GM21367 (cell line): ENCODE data around the gene FTO.

Source experiments
- ATAC-seq: cut with Tn5 transposase; IDR thresholded peaks from one replicate; pipeline ENCODE4 v1.9.1; 2021; ENCODE audit not compliant: unreplicated experiment

Gene FTO

DNA sequence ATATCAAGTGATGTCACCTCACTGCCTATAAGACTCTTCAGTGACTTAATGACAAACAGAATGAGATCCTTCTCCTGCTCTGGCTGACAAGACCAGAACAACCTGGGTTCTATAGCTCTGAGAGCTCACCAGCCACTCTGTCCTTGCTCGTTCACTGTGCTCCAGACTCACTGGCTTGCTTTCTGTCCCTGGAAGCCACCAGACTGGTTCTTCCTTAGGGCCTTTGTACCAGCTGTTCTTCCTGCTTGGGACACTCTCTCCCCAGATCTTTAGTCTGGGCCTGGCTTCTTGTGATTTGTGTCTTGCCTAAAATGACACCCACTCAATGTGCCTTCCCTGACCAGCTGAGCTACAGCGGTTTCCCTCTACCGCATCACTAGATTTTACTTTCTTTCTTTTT, 76.1 kb downstream of the FTO start:
- no peak for ATAC-seq

DNA sequence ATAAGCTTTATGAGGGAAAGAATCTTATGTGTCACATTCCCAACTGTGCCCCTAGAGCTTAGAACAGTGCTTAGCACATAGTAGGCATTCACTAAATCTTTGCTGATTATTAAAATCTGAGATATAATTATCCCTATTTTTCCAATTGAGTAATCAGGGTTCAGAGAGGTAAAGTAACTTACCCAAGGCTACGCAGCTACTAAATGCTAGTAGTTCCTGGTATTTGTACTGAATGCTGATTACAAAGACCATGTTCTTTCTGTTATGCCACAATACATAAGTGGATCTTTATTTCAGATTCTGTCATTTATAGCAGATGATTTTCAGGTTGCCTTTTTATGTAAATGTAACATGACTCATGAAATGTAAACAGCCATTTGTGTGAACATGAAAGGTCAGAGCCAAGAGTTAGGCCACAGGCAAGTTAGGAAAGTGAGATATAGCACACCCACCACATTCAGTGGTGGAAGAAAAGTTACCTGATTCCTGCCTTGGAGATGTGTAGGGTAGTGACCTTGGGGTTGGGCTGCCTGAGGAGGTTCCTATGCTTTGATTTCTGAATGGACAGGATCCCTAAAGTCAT, 77.2 kb downstream of the FTO start:
- ATAC-seq, result no peak

DNA sequence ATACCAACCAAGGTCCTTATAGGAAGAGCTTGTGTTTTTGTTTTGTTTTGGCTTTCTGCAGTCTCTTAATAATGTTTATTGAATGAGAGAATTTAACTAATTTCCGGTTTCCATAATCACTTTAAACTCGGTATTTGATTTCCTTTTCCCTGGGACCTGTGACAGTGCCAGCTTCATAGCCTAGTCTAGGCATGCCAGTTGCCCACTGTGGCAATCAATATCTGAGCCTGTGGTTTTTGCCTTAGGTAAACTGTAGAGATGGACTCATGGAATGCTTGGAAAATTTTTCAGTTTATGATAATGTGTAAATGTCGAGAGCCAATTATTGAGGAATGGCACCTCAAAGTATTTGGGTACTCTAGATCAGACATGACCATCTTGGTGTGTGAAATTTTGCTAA, 78.2 kb downstream of the FTO start:
- ATAC-seq, result no peak

DNA sequence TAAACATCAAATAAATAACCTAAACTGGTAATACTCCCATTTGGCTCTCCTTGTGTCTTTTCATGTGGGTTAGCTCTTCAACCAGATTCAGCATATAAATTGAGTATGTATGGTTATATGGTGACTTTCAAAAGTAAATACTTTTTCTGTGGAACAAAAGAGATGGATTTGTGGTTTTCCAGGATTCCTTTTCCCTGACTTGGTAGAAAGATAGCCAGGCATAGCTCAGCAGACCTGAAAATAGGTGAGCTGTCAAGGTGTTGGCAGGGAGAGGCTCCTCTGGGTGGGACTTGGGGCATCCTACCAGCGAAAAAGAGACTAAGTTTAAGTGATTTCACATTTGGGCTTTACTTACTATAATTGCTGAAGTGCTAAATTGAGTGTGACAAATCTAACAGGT, 80.3 kb downstream of the FTO start:
- no peak for ATAC-seq

DNA sequence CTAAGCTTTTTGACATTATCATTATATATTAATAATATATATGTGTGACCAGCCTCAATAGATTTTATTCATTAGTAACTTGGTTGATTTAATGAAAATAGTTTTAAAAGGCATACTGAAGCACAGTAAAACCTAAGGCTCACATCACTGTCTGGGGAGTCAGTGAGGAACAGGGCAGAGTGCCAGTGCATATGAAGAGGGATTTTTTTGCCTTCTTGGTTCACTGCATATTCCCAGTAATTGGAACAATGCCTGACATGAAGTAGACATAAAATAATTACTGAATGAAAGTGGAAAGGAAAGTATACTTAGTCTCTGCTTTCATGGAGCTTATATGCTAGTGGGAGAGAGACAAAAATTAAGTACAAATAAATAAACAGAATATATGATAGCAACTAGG, 81.1 kb downstream of the FTO start:
- no peak for ATAC-seq

DNA sequence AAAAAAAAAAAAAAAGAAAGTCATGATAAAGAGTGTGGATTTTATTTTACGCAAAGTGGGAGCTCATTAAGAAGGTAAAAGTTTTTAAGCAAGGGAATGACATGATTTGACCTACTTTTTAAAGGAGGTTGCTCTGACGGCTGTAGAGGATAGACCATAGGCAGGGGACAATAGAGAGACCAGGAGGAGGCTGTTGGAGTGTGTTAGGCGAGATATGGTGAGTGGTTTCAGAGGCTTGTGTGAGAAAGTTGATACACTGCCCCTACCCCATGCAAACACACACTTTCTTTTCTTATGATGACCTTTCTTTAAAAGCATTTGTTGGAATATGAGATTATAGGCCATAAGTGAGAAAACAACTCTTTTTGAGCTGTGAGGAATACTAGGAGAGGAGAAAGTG, 82.0 kb downstream of the FTO start:
- no peak for ATAC-seq

DNA sequence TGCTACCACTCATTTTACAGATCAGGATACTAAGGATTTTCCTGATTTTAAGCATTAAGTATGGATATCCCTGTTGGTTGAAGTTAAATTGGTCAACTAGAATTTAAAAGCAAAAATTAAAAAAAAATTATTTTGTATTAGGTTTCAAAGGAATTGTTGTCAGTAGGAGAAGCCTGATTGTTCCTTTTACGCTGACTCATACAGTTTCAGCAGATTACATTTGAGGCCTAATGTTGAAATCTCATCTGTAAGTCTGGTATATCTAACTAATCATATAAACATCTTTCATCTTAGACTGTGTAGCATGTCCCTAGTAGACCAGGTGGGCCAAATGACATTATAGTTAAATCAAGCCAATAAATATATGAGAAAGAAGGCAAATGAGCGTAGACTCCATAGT, 83.5 kb downstream of the FTO start:
- no peak for ATAC-seq

DNA sequence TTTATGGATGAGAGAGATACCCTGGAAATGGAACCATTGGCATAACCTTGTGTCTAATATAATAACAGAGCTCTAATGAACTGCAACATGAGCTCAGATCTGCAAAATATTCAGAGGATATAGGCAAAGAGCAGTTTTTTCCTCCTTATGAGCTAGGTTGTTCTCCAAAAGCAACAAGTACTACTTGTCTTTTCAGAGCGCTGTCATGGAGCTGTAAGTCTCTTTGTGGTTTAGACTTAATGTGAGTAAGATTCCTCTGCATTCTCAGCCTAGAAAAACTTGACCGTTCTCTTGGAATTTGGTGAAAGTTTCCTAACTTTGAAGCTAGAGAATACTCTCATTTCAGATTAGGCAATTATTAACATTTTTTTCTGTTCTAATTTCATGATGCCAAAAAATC, 85.2 kb downstream of the FTO start:
- no peak for ATAC-seq

DNA sequence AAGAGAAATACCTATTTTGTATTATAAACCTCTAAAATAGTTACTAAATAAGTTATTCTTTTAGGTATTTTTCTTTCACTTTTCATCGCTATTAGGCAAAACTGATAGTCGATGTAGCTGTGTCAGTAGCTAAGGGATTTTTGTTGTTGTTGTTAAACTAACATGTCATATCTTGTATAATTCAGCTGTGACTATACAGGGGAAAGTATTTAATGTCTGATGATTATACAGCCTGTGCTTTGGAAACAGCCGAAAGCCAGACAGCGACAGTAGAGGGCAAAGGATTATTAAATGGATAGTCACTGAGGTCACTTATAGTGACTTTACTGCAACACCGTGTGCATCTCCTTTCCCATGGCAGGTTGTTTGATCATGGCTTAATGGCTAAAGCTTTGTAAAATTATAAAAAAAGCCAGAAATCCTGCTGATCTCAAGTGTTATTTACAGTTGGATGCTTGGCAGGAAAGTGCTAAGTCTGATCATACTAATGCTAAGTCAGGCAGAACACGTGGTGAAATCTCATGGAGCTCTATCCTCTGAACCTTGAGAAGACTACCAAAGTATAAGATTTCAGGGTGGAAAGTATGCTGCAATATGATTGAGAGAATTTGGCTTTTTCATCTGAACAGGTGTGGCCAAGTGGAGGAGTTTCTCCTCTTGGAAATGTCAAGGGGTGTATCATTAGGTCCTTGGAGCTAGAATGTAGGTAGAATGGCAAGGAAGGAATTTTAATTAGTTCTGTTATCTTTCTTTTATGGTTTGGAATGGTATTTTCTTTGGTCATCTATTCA, 88.4 kb downstream of the FTO start:
- no peak for ATAC-seq

DNA sequence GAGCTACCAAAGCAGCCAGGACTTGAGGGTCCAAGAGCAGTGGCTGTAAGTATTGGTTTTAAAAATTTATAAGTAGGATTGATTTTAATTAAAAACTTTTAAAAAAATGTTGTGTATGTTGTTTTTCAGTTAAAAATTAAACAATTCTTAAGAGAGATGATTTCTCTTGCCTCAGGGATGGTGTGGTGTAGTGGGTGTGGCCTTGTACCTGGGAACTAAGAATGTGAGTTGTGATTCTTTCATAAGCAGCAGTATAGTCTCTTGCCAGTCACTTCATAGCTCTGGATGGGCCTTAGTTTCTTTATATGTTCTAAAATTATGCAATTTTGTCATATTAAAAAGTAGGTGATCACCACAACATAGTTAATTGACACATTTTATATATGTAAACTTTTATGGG, 99.5 kb downstream of the FTO start:
- ATAC-seq, result no peak

DNA sequence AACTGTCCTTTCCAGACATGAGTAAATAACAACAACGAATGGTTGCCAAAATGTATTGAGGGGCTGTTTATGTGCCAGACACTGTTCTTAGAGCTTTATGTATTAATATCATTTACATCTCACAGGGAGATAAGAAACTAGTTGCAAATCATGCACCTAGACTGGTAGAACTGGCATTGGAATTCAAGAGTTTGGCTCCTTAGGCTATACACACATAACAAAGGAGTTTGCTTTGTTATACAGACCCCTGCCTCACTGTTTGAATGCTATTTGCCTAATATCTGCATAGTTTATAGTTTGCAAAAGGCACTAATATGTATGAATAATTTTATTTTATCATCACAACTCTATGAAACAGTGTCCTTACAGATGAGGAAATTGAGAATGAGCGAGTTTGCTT, 100.0 kb downstream of the FTO start:
- ATAC-seq, result no peak

DNA sequence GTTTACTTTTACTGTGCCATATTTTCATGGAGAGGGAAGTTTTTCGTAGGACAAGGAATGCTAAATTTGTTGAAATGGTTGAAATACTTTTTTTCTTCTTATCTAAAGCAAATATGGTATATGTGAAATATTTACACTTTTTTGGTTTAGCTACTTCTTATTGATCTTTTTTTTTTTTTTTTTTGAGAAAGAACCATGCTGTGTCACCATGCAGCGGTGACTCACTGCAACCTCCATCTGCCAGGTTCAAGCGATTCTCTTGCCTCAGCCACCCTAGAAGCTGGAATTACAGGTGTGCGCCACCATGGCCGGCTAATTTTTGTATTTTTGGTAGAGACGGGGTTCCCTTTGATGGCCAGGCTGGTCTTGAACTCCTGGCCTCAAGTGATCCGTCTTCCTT, 100.5 kb downstream of the FTO start:
- ATAC-seq, result no peak

DNA sequence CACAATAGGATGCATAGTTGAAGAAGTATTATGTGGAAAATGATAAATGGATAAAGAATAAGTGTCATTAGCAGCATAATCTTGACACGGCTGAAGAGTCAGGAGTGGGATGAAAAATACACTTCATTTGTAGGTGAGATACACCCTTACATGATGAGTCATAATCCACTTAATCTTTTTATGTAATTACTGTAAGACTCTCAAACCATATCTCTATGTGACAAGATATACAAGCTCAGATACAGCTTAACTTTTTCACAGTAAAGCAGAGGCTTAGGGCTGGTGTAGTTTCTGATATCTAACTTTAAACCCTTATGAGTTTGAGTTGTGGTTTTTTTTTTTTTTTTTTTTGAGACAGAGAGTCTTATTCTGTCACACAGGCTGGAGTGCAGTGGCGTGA, 101.2 kb downstream of the FTO start:
- ATAC-seq, result no peak

DNA sequence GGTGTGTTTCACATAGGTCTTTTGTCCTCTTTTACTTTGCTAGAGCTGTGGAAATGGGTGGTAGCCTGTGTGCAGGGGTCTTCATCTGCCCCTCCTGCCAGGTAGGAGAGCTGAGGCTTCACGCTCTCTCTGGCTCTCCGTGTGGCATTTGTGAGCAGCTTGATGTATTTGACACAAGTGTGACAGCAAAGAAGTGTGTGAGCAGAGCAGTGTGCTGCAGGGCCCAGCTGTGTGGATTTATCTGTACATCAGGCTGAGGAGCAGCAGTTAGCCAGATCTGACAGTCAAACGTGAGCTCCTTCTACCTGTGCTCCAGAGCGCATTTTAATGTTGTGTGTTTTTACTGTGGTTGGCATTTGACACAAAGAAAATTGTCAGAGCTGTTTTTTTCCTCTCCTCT, 101.8 kb downstream of the FTO start:
- no peak for ATAC-seq

DNA sequence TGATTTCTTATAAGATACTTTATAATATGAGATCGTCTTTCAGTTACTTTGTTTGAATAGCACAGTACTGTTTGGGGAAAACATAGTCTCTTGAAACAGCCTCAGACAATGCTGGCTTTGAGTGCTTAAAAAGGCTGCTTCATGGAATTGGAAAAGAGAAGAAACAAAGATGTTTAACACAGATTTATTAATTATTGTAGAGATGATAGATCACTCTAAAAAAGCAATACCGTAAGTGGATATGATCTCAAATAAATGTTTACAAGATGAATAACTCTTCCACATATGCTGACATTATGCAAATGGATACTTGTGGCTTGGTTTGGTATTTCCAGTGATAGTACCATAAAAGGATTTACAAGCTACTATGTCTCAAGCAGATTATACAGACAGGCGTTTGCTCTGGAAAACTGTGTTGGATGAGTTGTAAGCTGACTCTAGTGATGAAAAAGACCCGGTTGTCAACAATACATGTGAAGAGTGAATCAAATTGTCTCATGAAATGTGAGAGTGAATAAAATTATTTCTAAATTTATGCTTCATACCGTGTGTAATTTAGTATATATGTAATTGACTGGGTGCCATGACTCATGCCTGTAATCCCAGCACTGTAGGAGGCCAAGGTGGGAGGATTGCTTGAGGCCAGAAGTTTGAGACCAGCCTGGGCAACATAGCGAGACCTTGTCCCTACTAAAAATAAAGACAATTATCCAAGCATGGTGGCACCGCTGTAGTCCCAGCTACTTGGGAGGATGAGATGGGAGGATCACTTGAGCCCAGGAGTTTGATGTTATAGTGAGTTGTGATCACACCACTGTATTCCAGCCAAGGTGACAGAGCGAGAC, 105.4 kb downstream of the FTO start:
- no peak for ATAC-seq

DNA sequence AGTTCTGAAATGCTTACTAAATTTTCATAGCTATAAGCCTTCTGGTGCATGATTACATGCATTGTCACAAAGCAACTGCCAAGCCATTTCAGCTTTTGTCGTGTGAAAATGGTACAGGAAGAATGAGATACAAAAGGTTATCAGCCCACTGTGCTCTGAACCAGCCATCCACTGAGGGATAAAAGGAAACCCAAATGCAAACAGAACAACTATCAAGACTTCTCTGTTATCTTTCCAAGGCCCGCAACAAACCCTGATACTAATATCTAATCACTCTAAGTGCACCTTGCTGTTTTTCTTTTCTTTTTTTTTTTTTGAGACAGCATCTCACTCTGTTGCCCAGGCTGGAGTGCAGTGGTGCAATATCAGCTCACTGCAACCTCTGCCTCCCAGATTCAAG, 109.0 kb downstream of the FTO start:
- no peak for ATAC-seq

DNA sequence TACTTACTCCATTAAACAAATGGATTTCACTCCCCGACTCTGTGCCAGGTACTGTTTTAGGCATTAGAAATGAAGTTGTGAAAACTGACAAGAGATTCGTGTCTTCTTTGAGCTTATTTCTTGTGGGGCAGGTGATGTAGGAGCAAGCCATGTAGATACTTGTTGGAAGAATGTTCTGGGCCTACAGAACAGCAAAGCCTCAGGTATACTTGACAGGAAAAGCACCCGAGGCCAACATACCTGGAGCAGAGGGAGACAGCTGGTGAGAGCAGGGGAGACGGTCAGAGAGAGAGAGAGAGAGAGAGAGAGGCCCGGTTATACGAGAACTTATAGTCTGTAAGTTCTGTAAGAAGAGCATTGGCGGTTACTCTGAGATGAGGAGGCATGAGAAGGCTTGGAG, 110.8 kb downstream of the FTO start:
- no peak for ATAC-seq

DNA sequence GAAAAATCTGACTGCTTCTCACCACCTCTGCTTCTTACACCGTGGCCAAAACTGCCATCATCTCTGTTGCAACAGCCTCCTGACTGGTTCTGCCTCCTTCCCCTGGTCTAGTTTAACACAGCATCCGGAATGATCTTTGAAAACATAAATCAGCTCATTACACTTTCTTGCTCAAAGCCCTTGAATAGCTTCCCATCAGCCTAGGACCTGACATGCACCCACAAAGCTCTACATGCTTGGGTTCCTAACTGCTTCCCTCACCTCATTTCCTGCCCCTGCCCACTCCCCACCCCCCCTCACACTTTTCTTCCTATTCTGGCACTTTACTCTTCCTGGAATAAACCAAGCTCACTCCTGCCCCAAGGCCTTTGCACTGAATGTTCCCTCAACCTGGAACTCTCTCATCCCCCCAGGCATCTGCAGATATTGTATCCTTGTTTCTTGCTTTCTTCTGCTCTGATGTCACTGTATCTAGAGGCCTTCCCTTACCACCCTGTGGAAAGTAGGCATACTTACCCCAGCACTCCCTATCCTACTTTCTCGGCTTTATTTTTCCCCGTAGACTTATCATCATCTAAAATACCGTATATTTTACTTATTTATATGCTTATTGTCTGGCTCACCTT, 112.4 kb downstream of the FTO start:
- ATAC-seq, result no peak

DNA sequence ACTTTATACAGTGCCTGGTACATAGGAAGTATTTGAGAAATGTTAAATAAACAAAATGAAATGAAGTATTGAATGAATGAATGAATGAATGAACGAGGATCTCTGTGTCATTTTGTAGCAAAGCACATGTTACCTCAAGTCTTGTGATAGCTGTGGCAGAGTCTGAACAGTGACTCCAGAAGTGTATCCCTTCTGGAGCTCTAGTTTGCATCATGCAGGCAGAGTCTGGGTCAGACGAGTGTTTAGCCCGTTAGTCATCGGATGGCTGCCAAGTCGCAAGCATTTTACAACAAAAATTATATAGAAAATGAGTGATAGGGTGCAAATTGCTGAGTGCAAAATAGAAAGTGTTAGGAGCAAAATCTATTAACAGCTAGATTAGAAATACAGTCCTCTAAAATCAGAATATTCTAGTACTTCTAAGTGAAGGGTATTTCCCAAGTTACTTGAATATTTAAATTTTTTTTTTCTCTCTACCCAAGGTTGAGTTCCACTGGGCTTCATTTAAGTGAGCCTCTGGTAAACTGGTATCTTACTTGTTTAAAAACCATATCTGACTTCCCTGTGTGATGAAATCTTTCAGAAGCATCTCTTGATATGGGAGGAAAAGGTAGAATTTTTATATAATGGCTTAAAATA, 113.3 kb downstream of the FTO start:
- ATAC-seq, result no peak

DNA sequence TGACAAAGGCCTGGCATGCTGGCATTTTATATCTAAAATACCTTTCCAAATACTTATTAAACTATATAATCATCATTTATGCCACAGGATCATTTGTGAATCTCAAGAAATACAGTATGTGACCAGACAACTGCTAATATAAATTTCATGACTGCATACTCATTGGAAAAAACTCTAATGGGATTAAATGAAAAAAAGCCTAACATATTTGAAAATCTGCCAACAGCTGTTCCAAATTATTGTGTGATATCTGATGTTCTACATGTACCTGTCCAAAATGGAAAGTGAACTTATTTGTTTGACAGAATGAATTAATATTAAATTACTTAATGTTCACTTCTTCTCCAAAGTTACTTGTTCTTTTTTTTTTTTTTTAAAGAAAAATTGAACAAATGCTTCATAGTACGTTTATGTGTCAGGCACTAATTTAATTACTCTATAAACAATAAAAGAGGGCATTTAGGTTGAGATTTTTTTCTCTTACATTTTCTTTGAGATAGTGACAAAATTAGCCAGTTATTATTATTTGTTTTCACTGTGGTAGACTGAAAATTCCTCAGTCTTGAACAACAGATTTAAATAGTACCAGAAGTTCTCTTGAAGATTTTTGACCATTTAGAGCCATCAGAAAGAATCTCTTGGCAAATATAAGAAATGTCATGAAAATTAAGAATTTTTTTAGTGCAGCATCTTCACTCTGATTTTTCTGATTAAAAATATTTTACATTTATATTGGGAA, 114.0 kb downstream of the FTO start:
- ATAC-seq, result no peak

DNA sequence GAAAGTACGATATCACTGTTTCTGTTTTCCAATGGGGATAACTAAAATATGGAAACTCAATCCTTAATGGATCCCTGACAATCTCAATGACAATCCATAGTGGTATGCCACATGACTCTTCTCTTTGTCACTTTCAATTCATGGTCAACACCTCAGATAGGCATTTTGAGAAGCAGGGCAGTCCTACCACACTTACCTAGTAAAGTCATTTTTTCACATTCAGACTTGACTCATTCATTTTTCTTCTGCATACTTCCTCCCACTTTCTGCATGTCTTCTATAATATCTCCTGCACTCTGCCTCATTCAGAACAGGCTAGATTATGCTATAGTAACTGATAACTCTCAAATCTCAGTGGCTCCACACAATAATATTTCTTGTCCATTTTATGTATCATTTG, 117.5 kb downstream of the FTO start:
- no peak for ATAC-seq
